ENCODE data around the gene GPR35. TPM values are rescaled to one million over a fixed set of nuclear protein-coding genes. Genes with fewer than 3 reads are reported as not detected.

The GPR35 gene
- polyA plus RNA-seq, 1 donor (not counting 4 experiments of a cell fraction or from before 2014, with no cell fraction given) = 0.04 TPM

GRCh38 chr2:240593026-240593702 lies 32.1 kb upstream of the GPR35 start:
- Histone ChIP-seq H3K4me2 (ENCODE audit: control insufficient read depth, extremely low read depth, insufficient read depth, low read depth, low read length) (no peak overlapping the region), H3K4me1 (ENCODE audit: control insufficient read depth, extremely low read depth, insufficient read depth, low read length) (peaks cover under 1% of the 10 kb centered on the region), H3K9me1 (ENCODE audit: control insufficient read depth, extremely low read depth, insufficient read depth, low read length) (peaks cover under 1% of the 10 kb centered on the region), H3K9ac (ENCODE audit: control insufficient read depth, extremely low read depth, insufficient read depth, low read length) (no peak overlapping the region), H3K79me2 (ENCODE audit: control insufficient read depth, insufficient read depth, low read length) (peaks cover 33% of the 10 kb centered on the region), H3K27me3 (ENCODE audit: control insufficient read depth, extremely low read depth, insufficient read depth, low read length) (no peaks in the 10 kb centered on the region), H3K36me3 (ENCODE audit: control insufficient read depth in 2 of 2, extremely low read depth in 1 of 2, insufficient read depth in 2 of 2, low read length in 2 of 2) (peaks cover 9 to 23% of the 10 kb centered on the region in 2 experiments), H3K27ac (ENCODE audit: control insufficient read depth, insufficient read depth, low read length) (no peak overlapping the region), H3K4me3 (ENCODE audit: control insufficient read depth in 2 of 3, extremely low read depth in 1 of 3, insufficient read depth in 2 of 3, low read depth in 1 of 3, low read length in 3 of 3) (no peak overlapping the region), H2AFZ (ENCODE audit: control insufficient read depth, low read length) (no peak overlapping the region), H3K9me3 (ENCODE audit: control insufficient read depth, low read depth, low read length) (no peaks in the 10 kb centered on the region), H4K20me1 (ENCODE audit: control insufficient read depth, extremely low read depth, insufficient read depth, low read length) (peaks cover 17% of the 10 kb centered on the region)
- dilution Hi-C loops (cut with MboI; ENCODE audit: extremely low pct_ligation_motif_present, low sequenced_read_pairs) = no loop called here
- TF ChIP-seq CTCF (optimal IDR thresholded peaks at IDR 0.05 in 1 of 3, IDR thresholded peaks at IDR 0.05 in 1 of 3, conservative IDR thresholded peaks at IDR 0.05 in 1 of 3; ENCODE audit: extremely low read depth in 1 of 3, insufficient read depth in 2 of 3, low read length in 3 of 3) = no peak
- no peak for TF ChIP-seq EZH2 (IDR thresholded peaks at IDR 0.05; ENCODE audit: low read length)
- FAIRE-seq (no peak), DNase-seq (ENCODE audit: low read depth, low spot score) (no peak)

GRCh38 chr2:240593703-240594451 lies 31.4 kb upstream of the GPR35 start:
- DNase-seq (ENCODE audit: low read depth, low spot score) (no peak), FAIRE-seq (no peak)
- TF ChIP-seq CTCF (optimal IDR thresholded peaks at IDR 0.05 in 1 of 3, IDR thresholded peaks at IDR 0.05 in 1 of 3, conservative IDR thresholded peaks at IDR 0.05 in 1 of 3; ENCODE audit: extremely low read depth in 1 of 3, insufficient read depth in 2 of 3, low read length in 3 of 3) (no peak), EZH2 (IDR thresholded peaks at IDR 0.05; ENCODE audit: low read length) (no peak)

More at GRCh38 chr2:240593703-240594451, 31.4 kb upstream of the GPR35 start:
- H3K36me3 ChIP-seq (ENCODE audit: control insufficient read depth in 2 of 2, extremely low read depth in 1 of 2, insufficient read depth in 2 of 2, low read length in 2 of 2) = peaks cover 10 to 23% of the 10 kb centered on the region in 2 experiments
- dilution Hi-C loops (cut with MboI; ENCODE audit: extremely low pct_ligation_motif_present, low sequenced_read_pairs) = no loop called here
- H3K9ac ChIP-seq (ENCODE audit: control insufficient read depth, extremely low read depth, insufficient read depth, low read length) = no peak overlapping the region
- no peak overlapping the region for H3K4me2 ChIP-seq (ENCODE audit: control insufficient read depth, extremely low read depth, insufficient read depth, low read depth, low read length)
- no peaks in the 10 kb centered on the region for H3K9me1 ChIP-seq (ENCODE audit: control insufficient read depth, extremely low read depth, insufficient read depth, low read length)
- peaks cover 26% of the 10 kb centered on the region for H3K79me2 ChIP-seq (ENCODE audit: control insufficient read depth, insufficient read depth, low read length)
- H3K4me1 ChIP-seq (ENCODE audit: control insufficient read depth, extremely low read depth, insufficient read depth, low read length) = no peaks in the 10 kb centered on the region
- H3K27me3 ChIP-seq (ENCODE audit: control insufficient read depth, extremely low read depth, insufficient read depth, low read length) = no peaks in the 10 kb centered on the region
- H2AFZ ChIP-seq (ENCODE audit: control insufficient read depth, low read length) = no peak overlapping the region
- no peak overlapping the region for H3K4me3 ChIP-seq (ENCODE audit: control insufficient read depth in 2 of 3, extremely low read depth in 1 of 3, insufficient read depth in 2 of 3, low read depth in 1 of 3, low read length in 3 of 3)
- no peaks in the 10 kb centered on the region for H3K9me3 ChIP-seq (ENCODE audit: control insufficient read depth, low read depth, low read length)
- no peak overlapping the region for H3K27ac ChIP-seq (ENCODE audit: control insufficient read depth, insufficient read depth, low read length)
- peaks cover 14% of the 10 kb centered on the region for H4K20me1 ChIP-seq (ENCODE audit: control insufficient read depth, extremely low read depth, insufficient read depth, low read length)
